Neutrophil (primary cell): ENCODE data around the gene CCM2.

Experiments
- H3K27ac ChIP-seq: fragments of 200-600 bp; sonication (generic); 2 replicates; pipeline ENCODE4 v1.5.1; 2016; ENCODE audit warnings: mild to moderate bottlenecking, moderate library complexity
- H3K27me3 ChIP-seq: fragments of 200-600 bp; sonication (generic); 2 replicates; pipeline ENCODE4 v1.6.0; 2016; ENCODE audit warnings: mild to moderate bottlenecking
- H3K36me3 ChIP-seq: fragments of 200-600 bp; sonication (generic); 2 replicates; pipeline ENCODE4 v1.5.1; 2017
- H3K4me1 ChIP-seq, 2 experiments: fragments of 200-600 bp in 1 of 2; sonication (generic) in 1 of 2; 1 replicate in 1 of 2; 2 replicates in 1 of 2; pipeline versions ENCODE4 v1.5.1 to v1.6.1; 2013 to 2016; ENCODE audit warnings: low read depth in 1 of 2, low read length in 1 of 2, mild to moderate bottlenecking in 1 of 2, moderate library complexity in 1 of 2; ENCODE audit not compliant: control insufficient read depth in 1 of 2, insufficient read depth in 1 of 2
- H3K4me3 ChIP-seq, 2 experiments: fragments of 200-600 bp in 1 of 2; sonication (generic) in 1 of 2; 1 replicate in 1 of 2; 2 replicates in 1 of 2; pipeline ENCODE4 v1.5.1; 2013 to 2016; ENCODE audit warnings: low read depth in 1 of 2, low read length in 1 of 2, mild to moderate bottlenecking in 1 of 2, moderate library complexity in 1 of 2
- H3K9me3 ChIP-seq: fragments of 200-600 bp; sonication (generic); 2 replicates; pipeline ENCODE4 v1.5.1; 2016
- TF ChIP-seq, protein P1 (sequence below): fragments of 200-600 bp; sonication (generic); IDR thresholded peaks from 2 replicates; pipeline ENCODE4 v1.5.1; 2016; ENCODE audit warnings: antibody characterized with exemption

CCM2 gene

DNA sequence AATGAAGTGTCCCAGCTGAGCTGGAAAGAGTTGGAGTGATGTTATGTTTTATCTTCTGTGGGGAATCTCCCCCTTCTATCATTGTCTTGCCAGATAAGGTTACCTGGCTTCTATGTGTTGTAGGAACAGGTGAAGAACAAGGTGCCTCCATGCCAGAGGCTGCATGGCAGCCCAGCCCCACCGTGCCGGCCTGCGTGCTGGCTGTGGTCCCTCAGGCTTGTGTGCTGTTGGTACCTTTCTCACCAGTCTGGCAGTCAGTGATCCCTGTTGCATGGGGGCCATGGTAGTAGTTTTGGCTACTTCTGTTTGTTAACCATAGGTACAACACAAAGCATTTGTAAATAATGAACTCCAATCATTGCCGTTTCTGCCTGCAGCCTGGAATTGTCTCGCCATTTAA is 37.9 kb downstream of the CCM2 start:
- Histone ChIP-seq H3K4me3 (no peak overlapping the region), H3K27ac (no peak overlapping the region)
- TF ChIP-seq, protein P1, sequence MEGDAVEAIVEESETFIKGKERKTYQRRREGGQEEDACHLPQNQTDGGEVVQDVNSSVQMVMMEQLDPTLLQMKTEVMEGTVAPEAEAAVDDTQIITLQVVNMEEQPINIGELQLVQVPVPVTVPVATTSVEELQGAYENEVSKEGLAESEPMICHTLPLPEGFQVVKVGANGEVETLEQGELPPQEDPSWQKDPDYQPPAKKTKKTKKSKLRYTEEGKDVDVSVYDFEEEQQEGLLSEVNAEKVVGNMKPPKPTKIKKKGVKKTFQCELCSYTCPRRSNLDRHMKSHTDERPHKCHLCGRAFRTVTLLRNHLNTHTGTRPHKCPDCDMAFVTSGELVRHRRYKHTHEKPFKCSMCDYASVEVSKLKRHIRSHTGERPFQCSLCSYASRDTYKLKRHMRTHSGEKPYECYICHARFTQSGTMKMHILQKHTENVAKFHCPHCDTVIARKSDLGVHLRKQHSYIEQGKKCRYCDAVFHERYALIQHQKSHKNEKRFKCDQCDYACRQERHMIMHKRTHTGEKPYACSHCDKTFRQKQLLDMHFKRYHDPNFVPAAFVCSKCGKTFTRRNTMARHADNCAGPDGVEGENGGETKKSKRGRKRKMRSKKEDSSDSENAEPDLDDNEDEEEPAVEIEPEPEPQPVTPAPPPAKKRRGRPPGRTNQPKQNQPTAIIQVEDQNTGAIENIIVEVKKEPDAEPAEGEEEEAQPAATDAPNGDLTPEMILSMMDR = no peak

DNA sequence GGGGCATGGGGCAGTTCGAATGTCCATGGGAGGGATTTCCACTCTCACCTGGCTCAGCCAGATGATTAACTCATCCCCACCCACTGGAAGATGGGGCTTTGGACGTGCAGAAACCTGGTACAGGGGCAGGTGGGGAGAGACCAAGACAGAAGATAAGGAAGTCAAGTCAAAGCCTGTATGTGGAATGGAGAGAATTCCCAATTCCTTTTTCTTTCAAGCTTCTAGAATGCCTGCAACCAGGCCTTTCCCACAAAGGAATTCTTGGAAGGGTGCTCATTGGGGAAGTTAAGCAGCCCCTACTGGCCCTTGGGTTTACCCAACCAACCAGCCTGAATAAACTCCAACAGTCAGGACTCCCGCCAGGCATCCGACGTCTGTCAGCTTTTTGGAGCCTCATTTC is 39.1 kb downstream of the CCM2 start:
- peak overlapping the region; percentile 31 for H3K27ac ChIP-seq
- peaks cover 90% of the 10 kb centered on the region for H3K36me3 ChIP-seq
- peaks cover 3 to 24% of the 10 kb centered on the region in 2 experiments for H3K4me1 ChIP-seq

More for the DNA sequence above, 37.9 kb downstream of the CCM2 start:
- Histone ChIP-seq H3K4me1 (peaks cover 10 to 35% of the 10 kb centered on the region in 2 experiments), H3K27me3 (no peaks in the 10 kb centered on the region), H3K9me3 (no peaks in the 10 kb centered on the region), H3K36me3 (peaks cover 86% of the 10 kb centered on the region)

DNA sequence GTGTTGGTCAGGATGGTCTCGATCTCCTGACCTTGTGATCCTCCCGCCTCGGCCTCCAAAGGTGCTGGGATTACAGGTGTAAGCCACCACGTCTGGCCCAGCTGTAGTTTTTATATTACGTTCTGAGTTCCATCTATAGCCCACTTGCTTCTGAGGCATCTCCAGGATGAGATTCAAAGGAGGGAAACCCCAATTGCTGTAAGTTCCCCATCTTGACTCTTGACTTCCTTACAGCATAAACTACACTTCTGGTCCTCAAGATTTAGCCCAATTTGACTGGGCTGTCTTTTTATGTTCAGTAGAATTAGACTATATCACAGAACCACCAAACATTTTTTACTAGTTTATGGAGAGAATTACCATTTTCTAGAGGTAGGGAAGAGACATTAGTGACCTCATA is 44.3 kb downstream of the CCM2 start:
- Histone ChIP-seq H3K36me3 (peaks cover 100% of the 10 kb centered on the region), H3K9me3 (no peaks in the 10 kb centered on the region), H3K27ac (peak overlapping the region; percentile 42), H3K27me3 (no peaks in the 10 kb centered on the region), H3K4me3 (no peak overlapping the region), H3K4me1 (no peaks in the 10 kb centered on the region)
- TF ChIP-seq, protein P1 = no peak

More for the DNA sequence above, 39.1 kb downstream of the CCM2 start:
- no peaks in the 10 kb centered on the region for H3K9me3 ChIP-seq
- H3K27me3 ChIP-seq = no peaks in the 10 kb centered on the region
- no peak overlapping the region for H3K4me3 ChIP-seq
- TF ChIP-seq, protein P1 = no peak

DNA sequence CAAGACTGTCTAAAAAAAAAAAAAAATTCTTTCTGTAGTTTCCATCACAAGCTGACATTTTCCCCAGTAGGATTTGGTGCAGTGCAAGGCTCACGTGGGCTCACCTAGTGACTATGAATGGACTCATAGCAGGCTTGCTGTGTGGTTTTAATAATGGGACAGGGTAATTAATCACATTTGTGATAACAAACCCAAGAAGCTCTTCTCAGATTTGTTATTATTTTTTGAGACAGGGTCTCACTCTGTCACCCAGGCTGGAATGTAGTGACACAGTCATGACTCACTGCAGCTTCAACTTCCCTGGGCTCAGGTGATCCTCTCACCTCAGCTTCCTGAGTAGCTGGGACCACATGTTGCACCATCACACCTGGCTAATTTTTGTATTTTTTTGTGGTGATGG is 48.7 kb downstream of the CCM2 start:
- TF ChIP-seq, protein P1 = no peak
- Histone ChIP-seq H3K27ac (no peak overlapping the region), H3K27me3 (no peaks in the 10 kb centered on the region), H3K4me1 (no peaks in the 10 kb centered on the region), H3K9me3 (no peaks in the 10 kb centered on the region), H3K36me3 (peaks cover 100% of the 10 kb centered on the region), H3K4me3 (no peak overlapping the region)

DNA sequence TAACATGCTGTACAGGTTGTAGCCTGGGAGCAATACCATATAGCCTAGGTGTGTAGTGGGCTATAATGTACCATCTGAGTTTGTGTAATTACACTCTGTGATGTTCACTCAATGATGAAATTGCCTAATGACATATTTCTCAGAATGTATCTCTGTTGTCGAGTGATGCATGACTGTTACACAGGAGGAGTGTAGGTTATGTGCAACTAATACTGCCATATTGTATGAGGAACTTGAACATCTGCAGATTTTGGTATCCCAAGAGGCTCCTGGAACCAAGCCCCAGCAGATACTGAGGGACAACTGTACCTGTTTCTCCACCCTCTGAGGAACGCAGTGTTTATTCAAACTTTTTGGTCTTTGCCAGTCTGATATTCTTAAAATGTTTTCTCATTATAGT is 50.2 kb downstream of the CCM2 start:
- Histone ChIP-seq H3K4me1 (no peaks in the 10 kb centered on the region), H3K27ac (peak overlapping the region; percentile 26), H3K27me3 (no peaks in the 10 kb centered on the region), H3K4me3 (no peak overlapping the region), H3K36me3 (peaks cover 97% of the 10 kb centered on the region), H3K9me3 (no peaks in the 10 kb centered on the region)
- TF ChIP-seq, protein P1 = no peak

DNA sequence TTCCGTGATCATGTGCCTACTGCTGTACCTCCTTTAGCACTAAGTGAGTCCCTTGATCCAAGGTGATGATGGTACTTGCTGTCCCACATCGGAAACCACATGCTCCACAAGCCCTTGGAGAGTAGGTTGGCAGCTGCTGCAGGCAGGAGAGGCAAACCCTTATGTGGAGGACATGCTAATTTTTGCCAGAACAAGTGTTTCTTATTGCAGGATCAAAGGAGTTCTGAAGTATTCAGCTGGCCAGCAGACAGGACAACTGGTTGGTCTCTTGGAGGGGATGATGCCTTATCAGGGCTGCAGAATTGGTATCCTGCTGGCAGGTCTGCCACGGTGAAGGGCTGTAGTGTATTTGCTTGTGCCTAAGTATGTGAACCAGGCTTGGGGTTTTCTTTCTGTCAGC is 52.0 kb downstream of the CCM2 start:
- TF ChIP-seq, protein P1 = no peak
- no peaks in the 10 kb centered on the region for H3K9me3 ChIP-seq
- H3K27me3 ChIP-seq = no peaks in the 10 kb centered on the region
- H3K4me3 ChIP-seq = no peak overlapping the region
- no peaks in the 10 kb centered on the region for H3K4me1 ChIP-seq
- H3K36me3 ChIP-seq = peaks cover 88% of the 10 kb centered on the region
- peak overlapping the region; percentile 14 for H3K27ac ChIP-seq
